ENCODE measurements around the gene NETO1.

DNA sequence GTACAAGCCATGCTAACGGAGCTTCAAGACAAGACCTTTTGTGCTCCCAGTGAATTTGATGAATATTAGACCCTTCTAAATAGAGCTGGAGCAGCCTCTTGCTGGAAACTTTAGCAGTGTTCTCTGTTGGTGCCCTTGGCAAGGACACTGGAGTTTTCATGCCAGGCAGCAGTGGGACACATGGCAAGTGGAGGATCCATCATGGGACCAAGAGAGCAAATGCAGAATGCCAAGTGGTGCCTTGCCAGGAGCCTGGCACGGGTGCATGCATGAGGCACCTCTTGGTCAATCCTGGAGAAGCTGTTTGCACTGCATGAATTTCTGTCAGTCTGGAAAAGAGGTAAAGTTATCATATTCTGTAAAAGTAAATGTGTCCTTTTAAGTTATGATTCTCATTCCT is 59.1 kb downstream of the NETO1 start:
- TF ChIP-seq RAD21 (CRISPR knock-in tag; IDR thresholded peaks at IDR 0.05) (no peak), ZNF138 (CRISPR knock-in tag; IDR thresholded peaks at IDR 0.05; ENCODE audit: low read depth) (no peak), ZBTB21 (CRISPR knock-in tag; IDR thresholded peaks at IDR 0.05) (no peak), SMC3 (IDR thresholded peaks at IDR 0.05; ENCODE audit: low read length) (no peak), CEBPB (IDR thresholded peaks at IDR 0.05; ENCODE audit: borderline replicate concordance, low read depth, low read length) (no peak)

Measured in HepG2 (cell line).